OCI-LY3 (cell line): Measurements from ENCODE around the gene FMR1.

Experiments used
- H2AFZ ChIP-seq: fragments of 200-600, 300-600 bp; shearing (Covaris generic); 2 replicates; pipeline ENCODE4 v1.6.0; 2014; ENCODE audit warnings: antibody characterized with exemption, low read depth, low read length
- H3K27ac ChIP-seq: fragments of 200-600, 300-600 bp; sonication (generic); 2 replicates; pipeline ENCODE4 v1.5.1; 2014; ENCODE audit warnings: mild to moderate bottlenecking, low read length, moderate library complexity, mixed read lengths
- H3K27me3 ChIP-seq: fragments of 200-600, 300-600 bp; sonication (generic); 2 replicates; pipeline ENCODE4 v1.6.1; 2014; ENCODE audit warnings: low read depth, low read length, mixed read lengths
- H3K36me3 ChIP-seq: fragments of 200-600, 300-600 bp; sonication (generic); replicated peaks from 2 replicates; pipeline ENCODE3; 2014; ENCODE audit warnings: low read depth, low read length, mixed read lengths
- H3K4me1 ChIP-seq: fragments of 300-600, 200-600 bp; sonication (generic); 2 replicates; pipeline ENCODE4 v1.6.1; 2014; ENCODE audit warnings: low read length, mixed read lengths
- H3K4me2 ChIP-seq: fragments of 200-600, 300-600 bp; sonication (generic); 2 replicates; pipeline ENCODE4 v1.6.1; 2014; ENCODE audit warnings: low read length, mixed read lengths
- H3K4me3 ChIP-seq: fragments of 300-600, 200-600 bp; sonication (generic); 2 replicates; pipeline ENCODE4 v1.5.1; 2014; ENCODE audit warnings: antibody characterized with exemption, mild to moderate bottlenecking, low read length, moderate library complexity
- H3K79me2 ChIP-seq: fragments of 300-600, 200-600 bp; shearing (Covaris generic); 2 replicates; pipeline ENCODE4 v1.6.1; 2014; ENCODE audit warnings: mild to moderate bottlenecking, low read length, mixed read lengths
- H3K9ac ChIP-seq: fragments of 300-600, 200-600 bp; shearing (Covaris generic); 2 replicates; pipeline ENCODE4 v1.6.0; 2014; ENCODE audit warnings: mild to moderate bottlenecking, low read length, moderate library complexity
- H3K9me3 ChIP-seq: fragments of 200-600, 300-600 bp; shearing (Covaris generic); 2 replicates; pipeline ENCODE4 v1.6.1; 2014; ENCODE audit warnings: low read length, mixed read lengths; ENCODE audit not compliant: insufficient read depth
- H4K20me1 ChIP-seq: fragments of 200-600, 300-600 bp; sonication (generic); 2 replicates; pipeline ENCODE4 v1.6.1; 2016; ENCODE audit warnings: low read length, mixed read lengths; ENCODE audit not compliant: insufficient read depth
- EZH2phosphoT487 ChIP-seq: fragments of 200-600 bp; shearing (Covaris generic); IDR thresholded peaks from 2 replicates; pipeline ENCODE4 v1.6.1; 2018; ENCODE audit warnings: antibody characterized with exemption, mixed run types, low read depth
- TF ChIP-seq, protein P1 (sequence below): fragments of 200-600, 300-600 bp; sonication (generic); IDR thresholded peaks from 2 replicates; pipeline ENCODE4 v1.5.1; 2014; ENCODE audit warnings: antibody characterized with exemption, low read length, low read depth

Gene FMR1

DNA sequence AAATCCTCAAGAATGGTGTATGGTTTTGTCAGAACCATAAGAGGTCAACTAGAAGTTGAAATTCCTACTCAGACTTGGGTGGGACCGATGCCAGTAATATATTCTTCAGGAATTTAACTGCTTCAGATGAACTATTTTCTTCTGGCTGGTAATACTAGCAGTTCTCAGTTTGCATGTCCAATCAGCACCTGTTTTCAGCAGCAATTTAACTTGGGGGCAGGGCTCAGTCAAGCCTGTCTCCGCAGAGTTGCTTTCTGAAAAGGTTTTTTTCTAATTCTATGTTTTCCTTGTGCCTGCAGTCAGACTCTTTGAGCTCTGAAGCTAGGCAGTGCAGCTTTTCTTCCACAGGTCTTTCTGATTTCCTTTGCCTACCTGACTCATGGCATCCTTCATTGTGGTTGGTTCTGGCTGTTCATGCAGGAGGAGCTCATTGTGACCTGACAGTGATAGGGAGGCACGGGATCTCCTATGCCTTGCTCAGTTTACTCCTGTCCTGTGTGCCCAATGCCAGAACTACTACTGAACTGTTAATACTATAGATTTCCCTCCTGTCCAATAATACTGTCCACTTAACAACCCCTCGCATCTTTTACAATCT is 17.3 kb upstream of the FMR1 start:
- Histone ChIP-seq H3K27me3 (no peaks in the 10 kb centered on the region), H4K20me1 (no peaks in the 10 kb centered on the region), H3K79me2 (no peaks in the 10 kb centered on the region), H3K36me3 (no peaks in the 10 kb centered on the region), H3K4me2 (no peak overlapping the region), H3K9me3 (no peaks in the 10 kb centered on the region), H2AFZ (no peak overlapping the region), H3K27ac (no peak overlapping the region), H3K4me1 (no peaks in the 10 kb centered on the region), H3K9ac (no peak overlapping the region), H3K4me3 (no peak overlapping the region)
- no peak for TF ChIP-seq EZH2phosphoT487
- TF ChIP-seq, protein P1, sequence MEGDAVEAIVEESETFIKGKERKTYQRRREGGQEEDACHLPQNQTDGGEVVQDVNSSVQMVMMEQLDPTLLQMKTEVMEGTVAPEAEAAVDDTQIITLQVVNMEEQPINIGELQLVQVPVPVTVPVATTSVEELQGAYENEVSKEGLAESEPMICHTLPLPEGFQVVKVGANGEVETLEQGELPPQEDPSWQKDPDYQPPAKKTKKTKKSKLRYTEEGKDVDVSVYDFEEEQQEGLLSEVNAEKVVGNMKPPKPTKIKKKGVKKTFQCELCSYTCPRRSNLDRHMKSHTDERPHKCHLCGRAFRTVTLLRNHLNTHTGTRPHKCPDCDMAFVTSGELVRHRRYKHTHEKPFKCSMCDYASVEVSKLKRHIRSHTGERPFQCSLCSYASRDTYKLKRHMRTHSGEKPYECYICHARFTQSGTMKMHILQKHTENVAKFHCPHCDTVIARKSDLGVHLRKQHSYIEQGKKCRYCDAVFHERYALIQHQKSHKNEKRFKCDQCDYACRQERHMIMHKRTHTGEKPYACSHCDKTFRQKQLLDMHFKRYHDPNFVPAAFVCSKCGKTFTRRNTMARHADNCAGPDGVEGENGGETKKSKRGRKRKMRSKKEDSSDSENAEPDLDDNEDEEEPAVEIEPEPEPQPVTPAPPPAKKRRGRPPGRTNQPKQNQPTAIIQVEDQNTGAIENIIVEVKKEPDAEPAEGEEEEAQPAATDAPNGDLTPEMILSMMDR: no peak

DNA sequence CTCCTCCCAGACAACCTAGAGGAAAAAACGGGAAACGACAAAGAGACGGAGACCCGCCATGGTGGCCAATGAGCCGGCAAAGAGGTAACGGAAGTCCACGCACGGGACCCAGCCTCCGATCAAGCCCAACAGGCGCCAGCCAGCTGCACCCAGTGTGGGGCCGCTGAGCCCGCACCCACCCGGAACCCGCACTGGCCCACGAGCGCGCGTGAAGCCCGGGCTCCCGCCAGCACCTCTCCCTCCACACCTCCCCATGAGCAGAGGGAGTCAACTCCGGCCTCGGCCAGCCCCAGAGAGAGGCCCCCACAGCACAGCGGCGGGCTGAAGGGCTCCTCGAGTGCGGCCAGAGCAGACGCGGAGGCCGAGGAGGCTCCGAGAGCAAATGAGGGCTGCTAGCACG is 14.6 kb upstream of the FMR1 start:
- H3K4me3 ChIP-seq: no peak overlapping the region
- H3K4me2 ChIP-seq: no peak overlapping the region
- H3K27me3 ChIP-seq: no peaks in the 10 kb centered on the region
- TF ChIP-seq, protein P1: no peak
- no peak for TF ChIP-seq EZH2phosphoT487
- no peaks in the 10 kb centered on the region for H3K36me3 ChIP-seq
- no peaks in the 10 kb centered on the region for H3K79me2 ChIP-seq
- H3K9ac ChIP-seq: no peak overlapping the region
- H2AFZ ChIP-seq: no peak overlapping the region
- H3K27ac ChIP-seq: no peak overlapping the region
- no peaks in the 10 kb centered on the region for H4K20me1 ChIP-seq
- no peaks in the 10 kb centered on the region for H3K4me1 ChIP-seq
- H3K9me3 ChIP-seq: no peaks in the 10 kb centered on the region

DNA sequence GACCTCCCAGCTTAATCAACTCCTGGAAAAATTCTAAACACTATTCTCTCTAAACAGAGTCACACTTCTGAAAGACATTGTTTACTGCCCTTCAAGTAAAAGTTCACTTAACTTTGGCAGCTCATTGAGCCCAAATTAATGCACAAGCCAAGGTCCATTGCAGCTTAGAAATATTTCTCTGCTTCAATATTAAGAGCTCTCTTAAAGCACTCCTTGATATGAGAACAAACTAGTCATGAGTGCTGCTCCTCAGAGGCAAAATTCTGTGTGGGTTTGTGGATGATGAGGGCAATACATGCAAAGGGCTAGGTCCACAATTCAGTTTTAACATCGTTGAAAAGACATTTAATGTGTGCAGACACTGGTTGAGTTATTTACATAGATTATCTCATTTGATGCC is 12.8 kb upstream of the FMR1 start:
- H3K79me2 ChIP-seq: no peaks in the 10 kb centered on the region
- H3K4me2 ChIP-seq: no peak overlapping the region
- H3K9me3 ChIP-seq: no peaks in the 10 kb centered on the region
- no peaks in the 10 kb centered on the region for H3K36me3 ChIP-seq
- no peaks in the 10 kb centered on the region for H3K27me3 ChIP-seq
- no peaks in the 10 kb centered on the region for H4K20me1 ChIP-seq
- H3K4me3 ChIP-seq: no peak overlapping the region
- H3K27ac ChIP-seq: no peak overlapping the region
- no peaks in the 10 kb centered on the region for H3K4me1 ChIP-seq
- no peak overlapping the region for H2AFZ ChIP-seq
- TF ChIP-seq, protein P1: no peak
- no peak for TF ChIP-seq EZH2phosphoT487
- H3K9ac ChIP-seq: no peak overlapping the region

DNA sequence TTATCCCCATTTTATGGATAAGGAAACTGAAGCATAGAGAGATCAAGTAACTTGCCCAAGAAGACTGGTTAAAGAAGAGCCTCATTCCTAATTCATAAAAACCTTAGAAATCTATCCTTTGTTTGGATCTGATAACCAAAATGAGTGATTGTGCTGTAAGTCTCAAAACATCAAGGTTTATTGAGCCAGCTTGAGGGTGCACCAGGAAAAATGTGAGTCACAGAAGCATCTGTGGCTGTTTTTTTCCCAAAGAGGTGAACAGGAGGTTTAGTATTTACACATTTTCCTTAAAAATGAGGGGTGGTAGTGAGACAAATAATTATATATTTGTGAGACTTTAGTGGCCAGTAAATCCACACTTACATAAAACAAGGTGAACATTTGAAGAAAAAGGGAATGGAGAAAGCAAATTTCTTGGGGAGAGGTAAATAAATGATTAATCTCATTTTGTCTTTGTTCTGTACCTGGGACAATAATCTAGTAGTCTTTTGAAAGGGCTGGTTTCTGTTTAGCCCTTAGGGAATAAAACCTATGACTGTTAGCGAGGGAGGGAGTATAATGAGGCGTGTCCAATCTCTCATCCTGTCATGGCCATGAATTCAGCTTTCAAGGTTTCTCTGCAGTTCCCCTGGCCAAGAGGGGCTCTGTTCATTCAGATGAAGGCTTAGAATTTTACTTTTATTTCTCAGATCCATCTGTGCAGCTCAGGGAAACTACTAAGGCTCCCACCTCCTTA is 12.2 kb upstream of the FMR1 start:
- no peaks in the 10 kb centered on the region for H3K9me3 ChIP-seq
- H2AFZ ChIP-seq: no peak overlapping the region
- no peaks in the 10 kb centered on the region for H3K79me2 ChIP-seq
- no peak overlapping the region for H3K9ac ChIP-seq
- H3K27me3 ChIP-seq: no peaks in the 10 kb centered on the region
- H3K4me3 ChIP-seq: no peak overlapping the region
- H3K4me2 ChIP-seq: no peak overlapping the region
- H3K4me1 ChIP-seq: no peaks in the 10 kb centered on the region
- H4K20me1 ChIP-seq: no peaks in the 10 kb centered on the region
- no peaks in the 10 kb centered on the region for H3K36me3 ChIP-seq
- no peak overlapping the region for H3K27ac ChIP-seq
- no peak for TF ChIP-seq EZH2phosphoT487
- TF ChIP-seq, protein P1: no peak
